CD14-positive monocyte (primary cell): ENCODE measurements around the gene ARPC4. TPM values are rescaled to one million over a fixed set of nuclear protein-coding genes. Genes with fewer than 3 reads are reported as not detected.

ENCODE experiments used
- DNase-seq, 3 donors: peaks; one replicate each; pipeline ENCODE4 v3.0.0-alpha.2; 2011 to 2022
- H2AFZ ChIP-seq: 2 replicates; pipeline ENCODE4 v1.6.0; 2012; ENCODE audit warnings: mild to moderate bottlenecking, low read depth, low read length, inconsistent platforms; ENCODE audit not compliant: insufficient read depth, poor library complexity, severe bottlenecking
- H3K27ac ChIP-seq, 2 donors: 1 replicate in 1 of 2; 2 replicates in 1 of 2; pipeline ENCODE4 v1.5.1; 2012 to 2013; ENCODE audit warnings: low read length in 2 of 2, control low read depth in 1 of 2, inconsistent platforms in 1 of 2, low read depth in 1 of 2, mild to moderate bottlenecking in 1 of 2
- H3K27me3 ChIP-seq, 2 donors: one replicate each; pipeline versions ENCODE4 v1.6.0 to v1.6.1; 2011 to 2013; ENCODE audit warnings: low read length in 2 of 2; ENCODE audit not compliant: control insufficient read depth in 2 of 2, insufficient read depth in 2 of 2
- H3K36me3 ChIP-seq, 2 donors: replicated peaks in 1 of 2; 1 replicate in 1 of 2; 2 replicates in 1 of 2; pipeline versions ENCODE4 v1.5.1 to v1.6.1; 2012 to 2013; ENCODE audit warnings: low read length in 2 of 2, control low read depth in 1 of 2, inconsistent platforms in 1 of 2, mild to moderate bottlenecking in 1 of 2; ENCODE audit not compliant: insufficient read depth in 2 of 2, control insufficient read depth in 1 of 2
- H3K4me1 ChIP-seq, 2 donors: 1 replicate in 1 of 2; 2 replicates in 1 of 2; pipeline versions ENCODE4 v1.5.1 to v1.6.1; 2012 to 2013; ENCODE audit warnings: low read length in 2 of 2, control low read depth in 1 of 2, inconsistent platforms in 1 of 2, mild to moderate bottlenecking in 1 of 2, moderate library complexity in 1 of 2; ENCODE audit not compliant: insufficient read depth in 2 of 2, control insufficient read depth in 1 of 2
- H3K4me2 ChIP-seq: replicated peaks from 2 replicates; pipeline ENCODE3; 2012; ENCODE audit warnings: low read length, moderate library complexity, mild to moderate bottlenecking; ENCODE audit not compliant: poor library complexity, severe bottlenecking; ENCODE audit errors: extremely low read depth
- H3K4me3 ChIP-seq, 3 experiments: fragments of 200-600 bp in 1 of 3; sonication (generic) in 1 of 3; replicated peaks in 1 of 3; 1 replicate in 2 of 3; 2 replicates in 1 of 3; pipeline ENCODE4 v1.5.1; 2011 to 2013; ENCODE audit warnings: low read length in 3 of 3, mild to moderate bottlenecking in 3 of 3, control low read depth in 2 of 3, low read depth in 2 of 3, inconsistent platforms in 1 of 3, moderate library complexity in 1 of 3
- H3K79me2 ChIP-seq: 2 replicates; pipeline ENCODE4 v1.6.0; 2012; ENCODE audit warnings: mild to moderate bottlenecking, control low read depth, inconsistent platforms, low read length, moderate library complexity; ENCODE audit not compliant: insufficient read depth
- H3K9ac ChIP-seq: 2 replicates; pipeline ENCODE4 v1.6.0; 2017; ENCODE audit warnings: low read length, mild to moderate bottlenecking; ENCODE audit not compliant: insufficient read depth, poor library complexity, severe bottlenecking
- H3K9me3 ChIP-seq, 2 donors: replicated peaks in 1 of 2; 1 replicate in 1 of 2; 2 replicates in 1 of 2; pipeline versions ENCODE4 v1.5.1 to v1.6.1; 2012 to 2013; ENCODE audit warnings: low read length in 2 of 2, control low read depth in 1 of 2; ENCODE audit not compliant: control insufficient read depth in 1 of 2, insufficient read depth in 1 of 2
- H4K20me1 ChIP-seq: 2 replicates; pipeline ENCODE4 v1.6.0; 2012; ENCODE audit warnings: mild to moderate bottlenecking, low read length, control low read depth, moderate library complexity; ENCODE audit not compliant: insufficient read depth
- H3K27ac Mint-ChIP-seq, 7 donors: one replicate each; pipeline ENCODE4 v1.8.0; 2020; ENCODE audit warnings: mild to moderate bottlenecking in 7 of 7, mixed read lengths in 7 of 7, moderate library complexity in 6 of 7, inconsistent platforms in 2 of 7
- H3K27me3 Mint-ChIP-seq, 3 donors: one replicate each; pipeline ENCODE4 v1.8.0; 2021 to 2022; ENCODE audit warnings: low read depth in 3 of 3, mild to moderate bottlenecking in 3 of 3, mixed read lengths in 3 of 3, moderate library complexity in 3 of 3, inconsistent platforms in 1 of 3
- H3K36me3 Mint-ChIP-seq, 2 donors: one replicate each; pipeline ENCODE4 v1.8.0; 2020; ENCODE audit warnings: mixed read lengths in 2 of 2, inconsistent platforms in 1 of 2, mild to moderate bottlenecking in 1 of 2
- H3K4me1 Mint-ChIP-seq: one replicate; pipeline ENCODE4 v1.8.0; 2020; ENCODE audit warnings: mild to moderate bottlenecking, mixed read lengths
- H3K4me3 Mint-ChIP-seq, 2 donors: one replicate each; pipeline ENCODE4 v1.8.0; 2020; ENCODE audit warnings: mild to moderate bottlenecking in 2 of 2, mixed read lengths in 2 of 2, moderate library complexity in 1 of 2
- H3K9me3 Mint-ChIP-seq, 7 donors: one replicate each; pipeline ENCODE4 v1.8.0; 2020 to 2022; ENCODE audit warnings: mixed read lengths in 7 of 7, mild to moderate bottlenecking in 6 of 7, moderate library complexity in 6 of 7, inconsistent platforms in 2 of 7
- WGBS: methylation state at CpG from one replicate; pipeline ENCODE4 v1.1.5; 2013; ENCODE audit warnings: missing lambda C conversion rate; ENCODE audit not compliant: insufficient coverage; 5-methylcytosine and 5-hydroxymethylcytosine counted together
- intact Hi-C, 2 donors: fragments of 100-400 bp; cut with micrococcal nuclease; formaldehyde crosslinking; loops; one replicate each; pipeline versions ENCODE4 v1.15.0 to v1.15.1; 2023
- polyA plus RNA-seq, 3 donors: library from polyadenylated mRNA; depleted of rRNA in 1 of 3; unstranded in 2 of 3; stranded (reverse) in 1 of 3; fragments of 300-500 nt in 2 of 3; fragments of >200 nt in 1 of 3; fragmentation: Illumina TruSeq in 2 of 3; gene quantifications; 1 replicate in 2 of 3; 2 replicates in 1 of 3; pipeline ENCODE4 v1.2.3, GENCODE V29; 2012 to 2021
- TF ChIP-seq, protein P1 (sequence below): fragments of 200-600 bp; IDR thresholded peaks from one replicate; pipeline ENCODE4 v1.8.0; 2022; ENCODE audit warnings: antibody characterized with exemption, mild to moderate bottlenecking

ARPC4 gene
- polyA plus RNA-seq, 3 donors: 211 to 390 (median 389) TPM

DNA sequence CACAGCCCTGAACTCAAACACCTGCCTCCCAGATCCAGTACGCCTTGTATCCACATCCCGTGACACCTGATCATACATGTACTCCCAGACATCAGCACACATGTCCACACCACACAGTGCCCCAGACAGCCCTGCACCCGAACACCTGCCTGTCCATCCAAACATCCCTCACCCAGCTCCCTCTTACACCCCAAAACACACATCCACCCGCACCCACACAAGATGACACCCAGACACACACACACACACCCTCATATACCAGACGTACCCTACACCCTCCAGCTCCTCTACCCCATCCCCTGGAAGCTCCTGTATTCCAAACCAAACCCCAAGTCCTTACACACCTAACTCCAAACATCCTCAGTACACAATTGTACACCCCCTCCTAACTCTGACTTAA lies 23.9 kb upstream of the ARPC4 start:
- peaks cover 18% of the 10 kb centered on the region for H3K79me2 ChIP-seq
- intact Hi-C loops: no loop called here
- peak overlapping the region; percentile 89 to 95 for H3K4me3 Mint-ChIP-seq
- peak overlapping the region in 1 of 2 donors; percentile 80 for H3K27ac ChIP-seq
- TF ChIP-seq, protein P1, sequence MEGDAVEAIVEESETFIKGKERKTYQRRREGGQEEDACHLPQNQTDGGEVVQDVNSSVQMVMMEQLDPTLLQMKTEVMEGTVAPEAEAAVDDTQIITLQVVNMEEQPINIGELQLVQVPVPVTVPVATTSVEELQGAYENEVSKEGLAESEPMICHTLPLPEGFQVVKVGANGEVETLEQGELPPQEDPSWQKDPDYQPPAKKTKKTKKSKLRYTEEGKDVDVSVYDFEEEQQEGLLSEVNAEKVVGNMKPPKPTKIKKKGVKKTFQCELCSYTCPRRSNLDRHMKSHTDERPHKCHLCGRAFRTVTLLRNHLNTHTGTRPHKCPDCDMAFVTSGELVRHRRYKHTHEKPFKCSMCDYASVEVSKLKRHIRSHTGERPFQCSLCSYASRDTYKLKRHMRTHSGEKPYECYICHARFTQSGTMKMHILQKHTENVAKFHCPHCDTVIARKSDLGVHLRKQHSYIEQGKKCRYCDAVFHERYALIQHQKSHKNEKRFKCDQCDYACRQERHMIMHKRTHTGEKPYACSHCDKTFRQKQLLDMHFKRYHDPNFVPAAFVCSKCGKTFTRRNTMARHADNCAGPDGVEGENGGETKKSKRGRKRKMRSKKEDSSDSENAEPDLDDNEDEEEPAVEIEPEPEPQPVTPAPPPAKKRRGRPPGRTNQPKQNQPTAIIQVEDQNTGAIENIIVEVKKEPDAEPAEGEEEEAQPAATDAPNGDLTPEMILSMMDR: no peak
- H3K36me3 ChIP-seq: peaks cover 14 to 23% of the 10 kb centered on the region in 2 donors
- H3K4me2 ChIP-seq: peak overlapping the region; percentile 96
- no peaks in the 10 kb centered on the region for H3K9me3 ChIP-seq
- H3K36me3 Mint-ChIP-seq: peaks cover 20 to 35% of the 10 kb centered on the region in 2 donors
- H3K27ac Mint-ChIP-seq: peak overlapping the region in 5 of 7 donors; percentile 34 to 84 (median 74)
- peak overlapping the region; percentile 90 for H2AFZ ChIP-seq
- peak overlapping the region; percentile 83 for H3K9ac ChIP-seq
- no peaks in the 10 kb centered on the region for H3K27me3 ChIP-seq
- H4K20me1 ChIP-seq: peaks cover 6% of the 10 kb centered on the region
- DNase-seq: no peak
- H3K4me1 ChIP-seq: peaks cover 44 to 51% of the 10 kb centered on the region in 2 donors
- 94% methylated on average over 5 of the region's 5 CpGs for WGBS
- H3K4me3 ChIP-seq: peak overlapping the region; percentile 58 to 89 (median 81)
- peaks cover 57% of the 10 kb centered on the region for H3K4me1 Mint-ChIP-seq
- peaks cover 0 to 16% (median 12%) of the 10 kb centered on the region in 3 donors for H3K27me3 Mint-ChIP-seq
- peaks cover 0 to 1% (median 0%) of the 10 kb centered on the region in 7 donors for H3K9me3 Mint-ChIP-seq

DNA sequence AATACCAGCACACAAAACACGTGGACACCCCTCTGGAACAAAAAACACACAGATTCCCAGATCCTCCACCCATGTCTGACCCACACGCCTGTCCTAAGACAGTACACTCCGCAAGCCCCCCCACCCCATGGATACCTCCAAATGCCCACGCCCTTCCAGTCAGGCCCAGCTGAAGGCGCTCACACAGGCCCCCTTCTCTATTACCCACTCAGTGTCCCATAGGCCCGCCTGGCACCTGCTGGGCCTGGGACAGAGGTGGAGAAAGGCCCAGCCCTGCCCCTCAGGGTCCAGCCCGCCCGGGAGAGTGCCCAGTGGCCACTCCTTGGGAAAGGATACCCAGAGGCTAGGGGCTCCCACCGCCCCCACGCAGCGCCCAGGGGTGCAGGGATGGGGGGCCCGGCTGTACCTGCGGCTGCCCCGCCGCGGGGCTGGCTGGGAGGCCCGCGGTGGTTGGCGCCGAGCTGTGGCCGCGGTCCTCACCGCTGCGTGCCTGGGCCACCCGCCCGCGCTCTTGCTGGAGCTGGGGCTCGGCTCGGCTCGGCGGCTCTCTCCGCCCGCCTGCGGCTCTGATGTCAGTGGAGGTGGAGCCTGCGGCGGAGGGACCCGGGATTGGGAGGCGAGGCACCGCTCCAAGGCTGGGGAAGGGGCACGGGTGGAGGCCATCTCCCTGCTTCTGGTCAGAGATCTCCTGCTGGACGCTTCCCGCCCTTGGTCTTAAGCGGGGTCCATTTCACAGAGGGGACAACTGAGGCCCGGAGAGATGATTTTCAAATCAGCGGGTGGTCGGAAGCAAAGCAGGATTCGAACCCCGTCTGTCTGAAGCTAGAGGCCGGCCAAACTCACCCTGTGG lies 23.2 kb upstream of the ARPC4 start, which contains the start of gene CAMK1:
TSS of gene CAMK1 (minus strand) at position 522 of the 850 bp plus-strand sequence. CDS start 2,198 bp downstream, outside the sequence.
- peaks cover 57% of the 10 kb centered on the region for H3K4me1 Mint-ChIP-seq
- Histone ChIP-seq H3K9me3 (no peaks in the 10 kb centered on the region), H3K9ac (peak within 1 kb of the TSS; percentile 83), H3K4me3 (peak within 1 kb of the TSS; percentile 58 to 89 (median 81)), H3K36me3 (peaks cover 14 to 17% of the 10 kb centered on the region in 2 donors), H3K79me2 (peaks cover 18% of the 10 kb centered on the region), H3K4me2 (peak within 1 kb of the TSS; percentile 96), H3K27me3 (no peaks in the 10 kb centered on the region), H3K4me1 (peaks cover 44 to 51% of the 10 kb centered on the region in 2 donors), H4K20me1 (peaks cover 6% of the 10 kb centered on the region), H3K27ac (peak within 1 kb of the TSS in 1 of 2 donors; percentile 80), H2AFZ (peak within 1 kb of the TSS; percentile 90)
- peaks cover 0 to 1% (median 0%) of the 10 kb centered on the region in 7 donors for H3K9me3 Mint-ChIP-seq
- peak within 1 kb of the TSS; percentile 57 to 84 (median 70) for H3K27ac Mint-ChIP-seq
- H3K36me3 Mint-ChIP-seq: peaks cover 18 to 28% of the 10 kb centered on the region in 2 donors
- intact Hi-C loops: no loop called here
- DNase-seq: peak; percentile 34 to 59 (median 50)
- peak within 1 kb of the TSS; percentile 89 to 95 for H3K4me3 Mint-ChIP-seq
- WGBS: 14% methylated on average over 49 of the region's 49 CpGs
- TF ChIP-seq, protein P1: no peak
- peaks cover 0 to 17% (median 12%) of the 10 kb centered on the region in 3 donors for H3K27me3 Mint-ChIP-seq
